A549 treated with AZD9567 at 1 μM for 4 hours (cell line): ENCODE measurements around the gene FUCA1. TPM values are rescaled to one million over a fixed set of nuclear protein-coding genes. Genes with fewer than 3 reads are reported as not detected.

Source experiments
- total RNA-seq: library from RNA; stranded (reverse); fragments of 200-300 nt; extraction: Qiagen RNA extraction; gene quantifications from 5 replicates; pipeline ENCODE4 v1.2.3, GENCODE V29; 2022; ENCODE audit not compliant: insufficient read depth

FUCA1 gene
- 9.3 to 13.1 TPM (median 10.8 TPM) in 5 replicates for total RNA-seq

GRCh38 chr1:23867895-23868556, at the start of gene FUCA1:
Gene FUCA1 (minus strand): TSS chr1:23868290. CDS start chr1:23868286, 4 bp downstream.

GRCh38 chr1:23913212-23913880, 45.3 kb upstream of the FUCA1 start, which contains the start of gene CNR2:
Gene CNR2 (minus strand): TSS chr1:23913362. CDS start chr1:23875617, 37,745 bp downstream.

GRCh38 chr1:23825076-23825761, 42.9 kb downstream of the FUCA1 start, which contains the start of gene HMGCL:
Gene HMGCL (minus strand): TSS chr1:23825429. CDS start chr1:23825415, 14 bp downstream.

GRCh38 chr1:23800400-23801337, 67.4 kb downstream of the FUCA1 start, which contains the start of gene GALE:
Gene GALE (minus strand): TSS chr1:23800754. CDS start chr1:23799007, 1,747 bp downstream.

Other genes starting within 250 kb of the FUCA1 start
- gene RPL11, start 176.5 kb downstream of the FUCA1 start, total RNA-seq, result 1,287 to 1,484 TPM (median 1,441 TPM) in 5 replicates
- 27.9 to 32.8 TPM (median 28.8 TPM) in 5 replicates for gene ELOA, start 124.8 kb downstream of the FUCA1 start, total RNA-seq
- gene PITHD1, start 89.9 kb downstream of the FUCA1 start, total RNA-seq, result 28.4 to 40.6 TPM (median 35.0 TPM) in 5 replicates
- 55.6 to 74.5 TPM (median 57.7 TPM) in 5 replicates for gene LYPLA2, start 77.1 kb downstream of the FUCA1 start, total RNA-seq
- 50.1 to 77.4 TPM (median 69.9 TPM) in 5 replicates for gene GALE, start 67.5 kb downstream of the FUCA1 start, total RNA-seq
- gene HMGCL, start 42.9 kb downstream of the FUCA1 start, total RNA-seq, result 11.6 to 17.1 TPM (median 15.1 TPM) in 5 replicates
- gene CNR2, start 45.1 kb upstream of the FUCA1 start, total RNA-seq, result not detected in 5 replicates
- gene PNRC2, start 91.5 kb upstream of the FUCA1 start, total RNA-seq, result 26.4 to 64.3 TPM (median 36.8 TPM) in 5 replicates
- gene SRSF10, start 112.0 kb upstream of the FUCA1 start, total RNA-seq, result 78.8 to 95.3 TPM (median 91.0 TPM) in 5 replicates
- gene MYOM3, start 243.8 kb upstream of the FUCA1 start, total RNA-seq, result 5.2 to 5.9 TPM (median 5.8 TPM) in 5 replicates